Dermis blood vessel endothelial cell (primary cell): ENCODE data around the gene EID3. TPM values are rescaled to one million over a fixed set of nuclear protein-coding genes. Genes with fewer than 3 reads are reported as not detected.
A peak's percentile ranks its signal among the peaks of the same experiment; 100 is the strongest.

Experiments
- DNase-seq: peaks from one replicate; pipeline ENCODE4 v3.0.0; 2010
- total RNA-seq: library from RNA; depleted of rRNA; stranded (reverse); fragments of >200 nt; gene quantifications from 2 replicates; pipeline ENCODE4 v1.2.3, GENCODE V29; 2014

Gene EID3
- total RNA-seq, 1 donor from 2014 or later: 6.8 TPM

DNA sequence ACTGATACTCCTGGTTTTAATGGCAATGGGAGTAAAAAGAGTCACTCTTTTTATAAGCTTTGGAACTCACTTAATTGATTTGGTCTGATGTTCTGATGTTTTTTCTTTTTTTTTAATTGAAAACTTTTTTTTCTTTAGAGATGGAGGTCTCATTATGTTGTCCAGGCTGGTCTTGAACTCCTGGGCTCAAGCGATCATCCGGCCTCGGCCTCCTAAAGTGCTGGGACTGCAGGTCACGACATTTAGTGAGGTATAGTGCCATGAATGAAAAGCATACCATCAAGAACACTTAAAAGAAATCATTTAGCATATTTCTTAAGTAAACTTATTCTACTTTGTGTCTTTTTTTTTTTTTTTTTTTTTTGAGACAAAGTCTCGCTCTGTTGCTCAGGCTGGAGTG is 12.7 kb upstream of the EID3 start:
- no peak for DNase-seq

DNA sequence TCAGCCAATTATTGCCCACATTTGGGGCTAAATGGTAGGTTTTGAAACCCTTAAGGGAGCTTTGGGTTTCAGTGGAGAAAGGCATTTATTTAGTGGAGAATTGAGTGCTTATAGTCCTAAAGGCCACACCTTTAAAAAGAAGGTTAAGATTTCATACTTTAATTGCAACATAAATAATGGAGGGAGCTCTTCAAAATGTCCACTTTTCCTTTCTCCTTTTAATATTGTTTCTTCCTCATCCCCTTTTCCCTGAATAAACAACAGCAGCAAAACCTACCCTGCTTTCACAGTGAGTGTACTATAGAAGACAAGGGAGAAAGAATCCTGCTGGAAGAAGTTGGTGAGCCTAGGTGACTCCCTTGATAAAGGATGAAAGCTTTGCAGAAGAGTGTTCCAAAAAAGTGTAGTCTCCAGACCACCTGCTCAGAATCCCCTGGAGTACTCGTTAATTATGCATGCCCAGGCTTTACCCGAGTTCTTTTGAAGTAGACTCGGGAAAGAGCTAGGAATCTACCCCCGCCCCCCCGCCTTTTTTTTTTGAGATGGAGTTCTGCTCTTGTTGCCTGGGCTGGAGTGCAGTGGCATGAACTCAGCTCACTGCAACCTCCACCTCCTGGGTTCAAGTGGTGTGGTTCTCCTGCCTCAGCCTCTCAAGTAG is 11.5 kb upstream of the EID3 start:
- DNase-seq: no peak

GRCh38 chr12:104292872-104293794 is 10.4 kb upstream of the EID3 start:
- no peak for DNase-seq

GRCh38 chr12:104294158-104294859 is 9.2 kb upstream of the EID3 start:
- DNase-seq: peak; percentile 74

DNA sequence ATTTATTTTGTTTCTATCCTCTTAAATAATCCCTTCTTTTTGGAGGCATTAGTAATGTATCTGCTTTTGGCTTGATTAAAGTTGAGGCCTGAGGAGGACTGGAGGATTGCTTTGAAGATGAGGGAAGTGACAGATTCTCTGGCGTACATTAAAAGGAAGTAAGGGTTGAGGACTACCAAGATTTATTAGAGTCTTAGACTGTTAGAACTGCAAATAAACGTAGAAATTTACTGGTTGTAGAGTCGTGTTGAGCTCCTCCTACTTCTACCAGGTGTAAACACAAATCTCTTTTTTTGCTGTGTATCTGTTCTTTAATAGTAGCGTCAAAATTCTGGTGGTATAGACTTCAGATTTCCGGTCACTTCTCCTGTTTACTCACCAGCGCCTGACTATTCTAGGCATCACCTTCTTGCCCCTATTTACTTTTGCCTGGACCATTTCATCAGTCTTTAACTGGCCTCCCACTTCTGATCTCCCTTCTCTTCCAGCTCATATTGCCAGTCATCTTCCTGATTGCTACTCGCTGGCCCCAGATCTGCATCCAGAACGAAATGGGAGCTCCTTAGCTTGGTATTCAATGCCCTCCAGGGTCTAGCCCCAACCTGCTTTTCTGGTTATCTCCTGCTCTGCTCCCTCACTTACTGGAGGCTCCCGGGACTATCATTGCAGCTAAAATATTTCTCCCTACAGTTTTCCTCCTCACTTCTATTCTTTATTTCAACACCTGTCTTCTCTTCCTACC is 8.4 kb upstream of the EID3 start:
- no peak for DNase-seq

DNA sequence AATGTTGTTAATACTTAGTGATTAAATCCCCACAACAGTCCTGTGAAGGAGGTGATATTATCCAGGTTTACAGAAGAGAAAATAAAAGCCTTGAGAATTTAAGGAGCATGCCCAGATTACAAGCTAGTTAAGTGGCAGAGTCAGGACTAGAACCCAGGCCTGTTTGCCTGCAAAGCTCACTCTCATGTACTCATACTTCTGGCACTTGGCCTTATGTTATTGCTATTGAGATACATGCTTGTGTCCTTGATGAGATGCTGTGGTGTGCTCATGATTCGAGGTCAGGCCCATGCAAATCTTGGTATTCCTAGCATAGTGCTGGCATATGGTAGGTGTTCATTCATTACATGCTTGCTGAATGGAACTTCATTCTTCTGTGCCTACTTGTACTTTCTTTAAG is 7.6 kb upstream of the EID3 start:
- DNase-seq: no peak

- DNase-seq: no peak
Observed at GRCh38 chr12:104296718-104297117, 6.8 kb upstream of the EID3 start.

GRCh38 chr12:104297477-104298113 is 5.9 kb upstream of the EID3 start:
- DNase-seq: no peak

DNA sequence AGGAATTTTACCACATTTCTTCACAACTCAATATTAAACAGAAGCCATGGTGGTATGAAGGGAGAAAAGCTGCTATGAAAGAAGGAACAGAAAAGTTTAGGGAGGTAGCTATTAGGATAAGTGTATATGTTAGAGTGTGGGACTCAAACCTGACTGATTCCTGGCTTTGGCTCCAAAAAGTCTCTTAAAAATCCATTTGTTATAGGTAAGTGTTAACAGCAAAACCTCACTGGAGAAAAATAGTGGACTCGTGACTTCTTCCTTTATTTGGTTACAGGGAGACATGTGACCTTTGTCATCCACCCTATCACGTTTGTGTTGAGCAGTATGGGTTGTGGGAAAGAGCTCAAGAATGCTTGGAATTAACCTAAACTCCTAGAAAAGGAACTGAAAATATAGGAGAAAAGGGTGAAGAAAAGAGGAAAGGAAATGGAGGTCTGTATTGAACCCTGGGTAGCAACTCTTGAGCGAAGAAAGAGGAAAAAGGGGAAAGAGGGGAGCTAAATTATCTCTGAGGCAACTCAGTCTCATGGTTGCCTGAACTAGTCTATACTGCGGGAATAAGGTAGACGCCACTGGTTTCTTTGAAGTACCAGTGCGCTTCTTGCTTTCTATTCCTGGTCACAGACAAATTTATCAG is 3.6 kb upstream of the EID3 start:
- DNase-seq: no peak

DNA sequence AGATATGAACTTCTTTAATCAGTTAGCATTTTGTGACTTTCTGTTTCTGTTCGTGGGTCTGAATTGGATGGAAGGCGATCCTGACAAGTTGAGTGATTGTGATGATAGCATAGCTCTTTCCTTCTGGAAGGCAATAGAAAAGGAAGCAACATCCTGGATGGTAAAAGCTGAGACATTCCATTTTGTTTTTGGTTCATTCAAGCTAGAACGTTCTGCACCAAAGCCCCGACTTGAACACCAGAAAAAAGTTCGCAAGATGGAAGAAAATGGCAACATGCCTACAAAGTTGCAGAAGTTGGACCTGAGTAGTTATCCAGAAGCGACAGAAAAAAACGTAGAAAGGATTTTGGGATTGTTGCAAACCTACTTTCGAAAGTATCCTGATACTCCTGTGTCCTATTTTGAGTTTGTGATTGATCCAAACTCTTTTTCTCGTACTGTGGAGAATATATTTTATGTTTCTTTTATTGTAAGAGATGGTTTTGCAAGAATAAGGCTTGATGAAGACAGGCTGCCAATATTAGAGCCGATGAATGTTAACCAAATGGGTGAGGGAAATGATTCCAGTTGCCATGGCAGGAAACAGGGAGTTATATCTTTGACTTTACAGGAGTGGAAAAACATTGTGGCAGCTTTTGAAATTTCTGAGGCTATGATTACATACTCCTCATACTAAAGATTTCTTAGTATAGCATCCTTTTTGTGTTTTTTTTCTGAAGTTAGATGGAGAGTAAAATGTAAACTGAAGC is 896 bp downstream of the EID3 start:
- DNase-seq: peak; percentile 57

GRCh38 chr12:104305349-104305748 is 1.8 kb downstream of the EID3 start:
- DNase-seq: no peak

GRCh38 chr12:104306376-104306775 is 2.8 kb downstream of the EID3 start:
- no peak for DNase-seq

- DNase-seq: no peak
Observed at GRCh38 chr12:104306943-104307654, 3.6 kb downstream of the EID3 start.

DNA sequence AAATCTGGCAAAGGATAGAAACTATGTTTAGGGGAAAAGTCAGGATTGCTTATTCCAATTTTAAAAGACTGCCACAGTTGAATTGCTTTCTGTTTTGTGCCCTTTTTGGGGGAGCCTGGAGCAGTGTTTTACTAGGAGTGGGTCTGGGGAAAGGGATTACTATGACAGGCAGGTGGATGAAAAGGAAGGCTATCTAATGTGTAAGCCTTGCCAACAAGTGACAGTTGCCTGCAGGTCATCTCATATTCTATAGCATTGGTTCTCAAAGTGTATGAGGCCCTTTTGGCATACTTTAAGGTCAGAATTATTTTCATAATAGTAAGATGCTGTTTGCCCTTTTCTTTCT is 4.1 kb downstream of the EID3 start:
- no peak for DNase-seq

DNA sequence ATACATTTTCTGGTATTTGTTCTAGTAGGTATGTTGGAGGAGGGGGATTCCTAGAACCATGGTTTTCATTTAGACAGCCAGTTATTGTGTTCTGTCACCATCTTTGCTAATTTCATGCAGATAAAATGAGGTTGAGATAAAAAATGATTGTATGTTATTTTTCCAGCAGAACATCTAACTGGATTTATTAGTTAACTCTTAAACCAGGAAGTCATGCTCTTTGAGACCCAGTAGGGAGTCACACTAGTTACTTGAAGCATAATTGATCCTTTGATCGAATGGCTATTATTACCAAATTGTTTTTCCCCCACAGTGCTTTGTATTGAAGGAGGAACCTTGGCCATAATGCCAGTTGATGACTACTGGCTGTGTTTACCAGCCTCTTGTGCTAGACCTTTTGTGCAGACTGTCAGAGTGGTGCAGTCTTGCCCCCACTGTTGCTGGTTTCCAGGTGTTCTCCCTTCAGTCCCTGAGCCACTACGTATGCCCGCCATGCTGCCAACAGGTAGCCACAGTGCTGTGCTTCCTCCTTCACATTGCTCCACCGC is 6.0 kb downstream of the EID3 start:
- no peak for DNase-seq

DNA sequence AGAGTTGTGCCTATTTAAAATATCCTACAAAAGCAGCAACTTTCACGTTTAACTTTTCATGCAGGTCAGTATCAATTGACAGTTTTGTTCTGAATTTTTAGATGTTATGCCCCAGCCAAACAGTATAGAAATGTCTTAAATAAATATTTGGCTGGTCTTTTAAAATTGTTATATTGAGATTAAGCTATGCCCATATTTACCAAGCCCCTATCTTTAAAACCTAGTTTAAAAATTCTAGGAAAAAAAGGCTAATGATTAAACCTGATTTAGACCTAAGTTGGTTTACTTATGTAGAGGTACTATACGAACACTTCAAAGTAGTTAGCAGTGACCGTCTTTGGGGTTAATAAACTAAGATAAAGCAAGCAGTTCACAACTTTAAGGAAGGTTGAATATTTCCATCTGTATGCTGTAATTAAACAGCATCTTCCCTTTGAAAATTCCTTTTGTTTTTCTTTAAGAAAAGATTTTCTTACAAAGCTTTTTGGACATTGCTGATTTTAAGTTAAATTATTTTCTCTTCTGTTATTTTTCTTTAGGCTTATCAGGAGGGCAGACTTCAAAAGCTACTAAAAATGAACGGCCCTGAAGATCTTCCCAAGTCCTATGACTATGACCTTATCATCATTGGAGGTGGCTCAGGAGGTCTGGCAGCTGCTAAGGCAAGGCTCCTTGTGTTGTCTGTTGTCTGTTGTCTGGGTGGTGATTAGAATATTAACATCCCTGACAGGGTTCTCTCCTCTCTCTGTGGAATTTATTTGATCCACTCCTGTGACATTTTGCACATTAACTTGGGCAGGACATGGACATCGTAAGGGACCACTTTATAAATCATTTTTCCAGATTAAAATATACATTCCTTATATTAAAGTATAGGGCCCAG is 7.5 kb downstream of the EID3 start:
- no peak for DNase-seq

- no peak for DNase-seq
Observed at GRCh38 chr12:104312202-104312601, 8.7 kb downstream of the EID3 start.

- no peak for DNase-seq
Observed at GRCh38 chr12:104312654-104313053, 9.1 kb downstream of the EID3 start.
